Mesenchymal stem cell (in vitro differentiated cells and primary cell): Measurements from ENCODE around the gene FOXA1.

ENCODE experiments used
- DNase-seq: peaks from one replicate; pipeline ENCODE4 v3.0.0-alpha.2; 2013
- H2AFZ ChIP-seq: one replicate; pipeline ENCODE4 v1.6.1; 2013; ENCODE audit warnings: low read depth, mild to moderate bottlenecking, control low read depth, inconsistent platforms, low read length, moderate library complexity
- H2AK5ac ChIP-seq: 2 replicates; pipeline ENCODE4 v1.6.1; 2013; ENCODE audit warnings: low read length, moderate library complexity, mild to moderate bottlenecking, inconsistent platforms; ENCODE audit not compliant: severe bottlenecking
- H2BK120ac ChIP-seq: one replicate; pipeline ENCODE4 v1.6.1; 2013; ENCODE audit warnings: low read depth, mild to moderate bottlenecking, inconsistent platforms, low read length, moderate library complexity
- H2BK12ac ChIP-seq, 2 experiments: one replicate each; pipeline ENCODE4 v1.6.1; 2013; ENCODE audit warnings: inconsistent platforms in 2 of 2, low read length in 2 of 2, mild to moderate bottlenecking in 2 of 2, moderate library complexity in 2 of 2, control low read depth in 1 of 2
- H2BK15ac ChIP-seq: one replicate; pipeline ENCODE4 v1.6.1; 2013; ENCODE audit warnings: mild to moderate bottlenecking, low read depth, inconsistent platforms; ENCODE audit not compliant: poor library complexity, severe bottlenecking
- H2BK5ac ChIP-seq: 2 replicates; pipeline ENCODE4 v1.6.1; 2013; ENCODE audit warnings: low read depth, mild to moderate bottlenecking, low read length, control low read depth, inconsistent platforms; ENCODE audit not compliant: poor library complexity, severe bottlenecking
- H3K14ac ChIP-seq, 2 experiments: one replicate each; pipeline ENCODE4 v1.6.1; 2013; ENCODE audit warnings: inconsistent platforms in 2 of 2, low read length in 2 of 2, control low read depth in 1 of 2, mild to moderate bottlenecking in 1 of 2, moderate library complexity in 1 of 2
- H3K18ac ChIP-seq, 2 experiments: one replicate each; pipeline ENCODE4 v1.6.1; 2013; ENCODE audit warnings: inconsistent platforms in 2 of 2, low read length in 2 of 2, control low read depth in 1 of 2, low read depth in 1 of 2, mild to moderate bottlenecking in 1 of 2
- H3K23ac ChIP-seq, 2 experiments: one replicate each; pipeline ENCODE4 v1.6.1; 2013; ENCODE audit warnings: inconsistent platforms in 2 of 2, low read length in 2 of 2, mild to moderate bottlenecking in 2 of 2, moderate library complexity in 2 of 2, control low read depth in 1 of 2
- H3K27ac ChIP-seq: 2 replicates; pipeline ENCODE4 v1.5.1; 2013; ENCODE audit warnings: mild to moderate bottlenecking, moderate library complexity, low read length, control low read depth, inconsistent platforms; ENCODE audit not compliant: poor library complexity, severe bottlenecking
- H3K27me3 ChIP-seq, 2 experiments: 2 replicates each; pipeline versions ENCODE4 v1.6.1 to v1.7.0; 2013; ENCODE audit warnings: low read length in 2 of 2, mild to moderate bottlenecking in 2 of 2, moderate library complexity in 2 of 2, control low read depth in 1 of 2, inconsistent platforms in 1 of 2; ENCODE audit not compliant: control insufficient read depth in 1 of 2, insufficient read depth in 1 of 2
- H3K36me3 ChIP-seq, 2 experiments: 2 replicates each; pipeline versions ENCODE4 v1.6.1 to v1.7.0; 2013; ENCODE audit warnings: low read length in 2 of 2, control low read depth in 1 of 2, inconsistent platforms in 1 of 2, low read depth in 1 of 2, mild to moderate bottlenecking in 1 of 2; ENCODE audit not compliant: insufficient read depth in 2 of 2, control insufficient read depth in 1 of 2
- H3K4ac ChIP-seq, 2 experiments: one replicate each; pipeline ENCODE4 v1.6.1; 2013; ENCODE audit warnings: inconsistent platforms in 2 of 2, low read length in 2 of 2, mild to moderate bottlenecking in 2 of 2, moderate library complexity in 2 of 2, control low read depth in 1 of 2, low read depth in 1 of 2
- H3K4me1 ChIP-seq: 2 replicates; pipeline ENCODE4 v1.6.1; 2013; ENCODE audit warnings: low read depth, low read length, control low read depth; ENCODE audit not compliant: control insufficient read depth, insufficient read depth
- H3K4me2 ChIP-seq: 2 replicates; pipeline ENCODE4 v1.6.1; 2013; ENCODE audit warnings: low read length, mild to moderate bottlenecking, inconsistent platforms; ENCODE audit not compliant: poor library complexity, severe bottlenecking
- H3K4me3 ChIP-seq, 2 experiments: 2 replicates each; pipeline versions ENCODE4 v1.5.1 to v1.7.0; 2013; ENCODE audit warnings: low read length in 2 of 2, mild to moderate bottlenecking in 2 of 2, control low read depth in 1 of 2, low read depth in 1 of 2; ENCODE audit not compliant: insufficient read depth in 1 of 2
- H3K79me1 ChIP-seq: replicated peaks from 2 replicates; pipeline ENCODE4 v1.6.1; 2013; ENCODE audit warnings: mild to moderate bottlenecking, control low read depth, low read length, inconsistent platforms; ENCODE audit not compliant: poor library complexity, severe bottlenecking
- H3K9ac ChIP-seq: 2 replicates; pipeline ENCODE4 v1.7.0; 2013; ENCODE audit warnings: mild to moderate bottlenecking, low read length, moderate library complexity
- H3K9me3 ChIP-seq: 2 replicates; pipeline ENCODE4 v1.7.0; 2013; ENCODE audit warnings: mild to moderate bottlenecking, low read length; ENCODE audit not compliant: control insufficient read depth
- H4K8ac ChIP-seq: one replicate; pipeline ENCODE4 v1.6.1; 2013; ENCODE audit warnings: inconsistent platforms, mild to moderate bottlenecking, low read length, moderate library complexity
- H4K91ac ChIP-seq: one replicate; pipeline ENCODE4 v1.6.1; 2013; ENCODE audit warnings: mild to moderate bottlenecking, low read length, inconsistent platforms
- WGBS: methylation state at CpG from one replicate; pipeline ENCODE4 v1.1.7; 2013; ENCODE audit warnings: mixed read lengths; 5-methylcytosine and 5-hydroxymethylcytosine counted together

The FOXA1 gene

GRCh38 chr14:37598747-37599506 is 3.9 kb upstream of the FOXA1 start:
- Histone ChIP-seq H3K4me3 (peak overlapping the region in 1 of 2 experiments; percentile 44), H2AK5ac (no peak overlapping the region), H2BK5ac (no peak overlapping the region), H3K18ac (no peak overlapping the region), H3K9ac (no peak overlapping the region), H3K4me1 (peaks cover 32% of the 10 kb centered on the region), H3K23ac (peak overlapping the region in 1 of 2 experiments; percentile 87), H3K4ac (no peak overlapping the region), H3K27ac (no peak overlapping the region), H4K91ac (no peak overlapping the region), H2AFZ (no peak overlapping the region), H3K27me3 (peaks cover 85 to 87% of the 10 kb centered on the region in 2 experiments), H2BK12ac (no peak overlapping the region), H3K79me1 (no peaks in the 10 kb centered on the region), H3K9me3 (peaks cover 11% of the 10 kb centered on the region), H3K36me3 (peaks cover 0 to 2% of the 10 kb centered on the region in 2 experiments), H2BK120ac (no peak overlapping the region), H2BK15ac (no peak overlapping the region), H3K4me2 (peak overlapping the region; percentile 47), H4K8ac (no peak overlapping the region), H3K14ac (no peak overlapping the region)
- no peak for DNase-seq
- WGBS = 11% methylated on average over 26 of the region's 36 CpGs

- H3K14ac ChIP-seq = peak overlapping the region in 1 of 2 experiments; percentile 20
- 3% methylated on average over 47 of the region's 50 CpGs for WGBS
Measured at GRCh38 chr14:37597914-37598746, 3.1 kb upstream of the FOXA1 start.

GRCh38 chr14:37597538-37597913 is 2.5 kb upstream of the FOXA1 start:
- 14% methylated on average over 18 of the region's 20 CpGs for WGBS
- H3K36me3 ChIP-seq = peaks cover 0 to 2% of the 10 kb centered on the region in 2 experiments

More at GRCh38 chr14:37597914-37598746, 3.1 kb upstream of the FOXA1 start:
- H3K4me2 ChIP-seq = peak overlapping the region; percentile 28
- peaks cover 83 to 85% of the 10 kb centered on the region in 2 experiments for H3K27me3 ChIP-seq
- no peak overlapping the region for H2BK5ac ChIP-seq
- H3K4me1 ChIP-seq = peaks cover 32% of the 10 kb centered on the region
- peaks cover 6% of the 10 kb centered on the region for H3K9me3 ChIP-seq
- peak overlapping the region in 1 of 2 experiments; percentile 98 for H3K23ac ChIP-seq
- no peak overlapping the region for H3K4ac ChIP-seq
- H2BK120ac ChIP-seq = no peak overlapping the region
- no peak overlapping the region for H3K27ac ChIP-seq
- no peak overlapping the region for H2BK15ac ChIP-seq
- H3K4me3 ChIP-seq = peak overlapping the region in 1 of 2 experiments; percentile 30
- H2BK12ac ChIP-seq = no peak overlapping the region
- H3K18ac ChIP-seq = no peak overlapping the region
- peak; percentile 1 for DNase-seq
- no peak overlapping the region for H2AFZ ChIP-seq
- no peak overlapping the region for H4K8ac ChIP-seq
- no peak overlapping the region for H4K91ac ChIP-seq
- peaks cover 0 to 2% of the 10 kb centered on the region in 2 experiments for H3K36me3 ChIP-seq
- H2AK5ac ChIP-seq = no peak overlapping the region
- no peaks in the 10 kb centered on the region for H3K79me1 ChIP-seq
- H3K9ac ChIP-seq = no peak overlapping the region

More at GRCh38 chr14:37597538-37597913, 2.5 kb upstream of the FOXA1 start:
- Histone ChIP-seq H3K23ac (peak overlapping the region in 1 of 2 experiments; percentile 23), H3K18ac (no peak overlapping the region), H3K9ac (no peak overlapping the region), H3K4me1 (peaks cover 32% of the 10 kb centered on the region), H3K4me2 (no peak overlapping the region), H3K4ac (no peak overlapping the region), H3K27me3 (peaks cover 83 to 85% of the 10 kb centered on the region in 2 experiments), H3K14ac (no peak overlapping the region), H2BK120ac (no peak overlapping the region), H3K9me3 (peaks cover 6% of the 10 kb centered on the region), H3K27ac (no peak overlapping the region), H3K4me3 (no peak overlapping the region), H3K79me1 (no peaks in the 10 kb centered on the region), H2AK5ac (no peak overlapping the region), H2AFZ (no peak overlapping the region), H4K91ac (no peak overlapping the region), H2BK12ac (no peak overlapping the region), H4K8ac (no peak overlapping the region), H2BK15ac (no peak overlapping the region), H2BK5ac (no peak overlapping the region)
- DNase-seq = peak; percentile 40
